GM21825 (cell line): Measurements from ENCODE around the gene ULK4.
"Not testable (repeated sequence)": the region's sequence is repeated elsewhere in the genome, so short reads cannot be mapped to it uniquely, and the experiment has no call there.

Source experiments
- ATAC-seq: cut with Tn5 transposase; IDR thresholded peaks from one replicate; pipeline ENCODE4 v1.9.1; 2021; ENCODE audit warnings: mild to moderate bottlenecking, moderate library complexity; ENCODE audit not compliant: unreplicated experiment

Gene ULK4

DNA sequence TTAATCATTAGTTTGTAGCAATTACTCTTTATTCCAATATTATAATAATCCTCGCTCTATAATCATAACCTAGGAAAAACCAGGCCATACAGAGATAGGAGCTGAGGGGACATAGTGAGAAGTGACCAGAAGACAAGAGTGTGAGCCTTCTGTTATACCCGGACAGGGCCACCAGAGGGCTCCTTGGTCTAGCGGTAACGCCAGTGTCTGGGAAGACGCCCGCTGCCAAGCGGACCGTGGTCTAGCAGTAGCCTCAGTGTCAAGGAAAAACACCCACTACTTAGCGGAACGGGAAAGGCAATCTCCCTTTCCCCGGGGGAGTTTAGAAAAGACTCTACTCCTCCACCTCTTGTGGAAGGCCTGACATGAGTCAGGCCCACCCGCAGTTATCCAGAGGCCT lies 266.1 kb downstream of the ULK4 start:
- ATAC-seq = not testable (repeated sequence)

DNA sequence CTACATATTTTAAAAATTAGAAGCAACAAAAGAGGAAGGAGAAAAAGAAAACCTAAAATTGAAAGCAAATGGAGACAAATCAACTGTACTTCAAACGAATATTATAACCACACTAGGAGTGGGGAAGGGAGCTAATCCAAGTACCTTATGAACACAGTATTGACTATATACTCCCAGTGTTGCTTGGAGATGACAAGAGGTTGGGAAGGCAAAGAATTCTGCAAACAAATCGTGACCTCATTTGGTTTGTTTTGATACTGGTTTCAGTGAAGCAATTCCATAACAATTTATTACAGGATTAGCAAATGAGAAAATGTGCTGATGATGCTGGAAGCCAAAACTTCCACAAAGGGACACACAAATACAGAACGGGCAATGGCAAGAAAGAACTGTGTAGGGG lies 268.1 kb downstream of the ULK4 start:
- ATAC-seq = no peak

- no peak for ATAC-seq
Measured at GRCh38 chr3:41690766-41691563, 270.9 kb downstream of the ULK4 start.

GRCh38 chr3:41688595-41689380 lies 273.1 kb downstream of the ULK4 start:
- no peak for ATAC-seq

GRCh38 chr3:41684797-41685735 lies 276.8 kb downstream of the ULK4 start:
- ATAC-seq = no peak

DNA sequence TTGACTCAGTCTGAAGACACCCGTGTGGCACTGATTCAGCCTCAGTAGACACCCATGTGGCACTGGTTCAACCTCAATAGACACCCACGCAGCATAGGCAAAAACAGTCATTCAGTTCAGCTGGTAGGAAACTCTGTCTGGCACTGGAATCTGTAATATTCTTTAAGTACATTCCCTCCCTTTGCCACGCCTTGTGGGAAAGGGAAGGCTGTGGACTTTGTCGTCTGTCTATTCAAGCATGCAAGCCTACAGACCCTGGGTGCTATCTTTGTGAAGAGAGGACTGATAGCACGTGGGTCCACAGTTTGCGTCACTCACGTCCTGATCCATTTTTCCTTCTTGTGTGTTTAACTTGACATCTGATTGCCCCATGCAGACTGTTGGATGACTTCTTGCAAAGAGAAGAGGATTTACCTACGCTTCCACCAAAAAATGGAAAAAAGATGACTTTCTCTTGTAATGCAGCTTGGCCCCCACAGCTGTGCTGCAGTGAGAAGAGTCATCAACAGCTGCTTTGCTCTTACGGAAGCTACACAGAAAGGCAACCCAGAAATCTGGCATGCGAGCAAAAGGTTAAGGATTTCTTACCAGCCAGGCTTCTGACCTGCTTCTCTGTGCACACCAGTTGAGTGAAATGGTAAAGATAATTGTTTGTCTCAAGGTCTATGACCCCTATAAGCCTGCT lies 278.1 kb downstream of the ULK4 start:
- ATAC-seq = no peak

GRCh38 chr3:41682996-41683395 lies 278.9 kb downstream of the ULK4 start:
- ATAC-seq = no peak

GRCh38 chr3:41682382-41682781 lies 279.5 kb downstream of the ULK4 start:
- ATAC-seq = no peak

GRCh38 chr3:41681479-41681878 lies 280.4 kb downstream of the ULK4 start:
- no peak for ATAC-seq

DNA sequence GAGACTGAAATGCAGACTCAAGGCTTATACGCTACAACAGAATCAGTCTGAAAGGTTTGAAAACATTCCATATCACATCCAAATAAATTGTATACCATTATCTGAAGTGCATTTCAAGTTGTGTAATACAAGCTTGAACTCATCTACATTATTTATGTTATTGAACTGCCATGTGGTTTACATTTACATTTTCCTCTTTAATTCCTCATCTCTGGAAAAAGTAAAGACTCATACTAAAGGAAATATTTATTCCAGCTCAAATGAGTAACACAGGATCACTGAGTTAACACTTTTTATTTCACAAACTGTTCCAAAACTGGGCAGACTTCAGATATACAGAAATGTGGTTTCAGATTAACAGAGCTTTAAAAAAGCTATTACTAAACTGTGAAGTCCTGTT lies 282.5 kb downstream of the ULK4 start:
- no peak for ATAC-seq

- not testable (repeated sequence) for ATAC-seq
Measured at GRCh38 chr3:41675102-41675501, 286.8 kb downstream of the ULK4 start.

GRCh38 chr3:41674449-41674848 lies 287.5 kb downstream of the ULK4 start:
- ATAC-seq = no peak

GRCh38 chr3:41673650-41674049 lies 288.3 kb downstream of the ULK4 start:
- ATAC-seq = no peak

DNA sequence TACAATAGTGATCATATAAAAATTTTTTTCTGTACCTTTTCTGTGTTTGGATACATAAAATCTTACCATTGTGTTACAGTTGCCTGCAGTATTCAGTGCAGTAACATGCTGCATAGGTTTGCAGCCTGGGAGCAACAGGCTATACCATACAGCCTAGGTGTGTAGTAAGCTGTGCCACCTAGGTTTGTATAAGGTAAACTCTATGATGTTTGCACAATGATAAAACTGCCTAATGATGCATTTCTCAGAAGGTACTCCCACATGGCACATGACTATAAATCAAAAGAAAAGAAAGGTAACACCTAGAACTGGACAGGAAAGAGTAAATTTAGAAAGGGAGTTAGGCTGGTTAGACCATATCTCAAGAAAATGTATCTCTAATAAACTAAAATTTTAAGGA lies 293.5 kb downstream of the ULK4 start:
- no peak for ATAC-seq

GRCh38 chr3:41662288-41662687 lies 299.6 kb downstream of the ULK4 start:
- no peak for ATAC-seq

- no peak for ATAC-seq
Measured at GRCh38 chr3:41661796-41662195, 300.1 kb downstream of the ULK4 start.

DNA sequence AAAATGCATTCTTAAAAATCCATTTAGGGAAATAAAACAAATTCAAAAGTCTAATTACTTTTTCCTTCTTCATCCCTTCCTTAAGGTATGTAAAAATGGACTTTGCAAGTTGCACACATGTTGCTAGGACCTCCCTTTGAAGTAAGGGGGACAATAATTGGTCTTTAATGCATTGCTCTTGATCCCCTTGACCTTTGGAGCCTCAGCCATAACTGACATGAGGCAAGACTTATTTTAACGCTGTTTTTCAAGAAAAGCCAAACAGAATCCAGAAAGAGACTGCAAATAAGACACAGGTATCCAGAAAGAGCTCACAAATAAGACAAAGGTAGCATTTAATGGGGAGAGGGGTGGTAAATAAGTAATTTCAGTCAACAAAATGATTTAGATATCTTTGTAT lies 301.4 kb downstream of the ULK4 start:
- no peak for ATAC-seq

DNA sequence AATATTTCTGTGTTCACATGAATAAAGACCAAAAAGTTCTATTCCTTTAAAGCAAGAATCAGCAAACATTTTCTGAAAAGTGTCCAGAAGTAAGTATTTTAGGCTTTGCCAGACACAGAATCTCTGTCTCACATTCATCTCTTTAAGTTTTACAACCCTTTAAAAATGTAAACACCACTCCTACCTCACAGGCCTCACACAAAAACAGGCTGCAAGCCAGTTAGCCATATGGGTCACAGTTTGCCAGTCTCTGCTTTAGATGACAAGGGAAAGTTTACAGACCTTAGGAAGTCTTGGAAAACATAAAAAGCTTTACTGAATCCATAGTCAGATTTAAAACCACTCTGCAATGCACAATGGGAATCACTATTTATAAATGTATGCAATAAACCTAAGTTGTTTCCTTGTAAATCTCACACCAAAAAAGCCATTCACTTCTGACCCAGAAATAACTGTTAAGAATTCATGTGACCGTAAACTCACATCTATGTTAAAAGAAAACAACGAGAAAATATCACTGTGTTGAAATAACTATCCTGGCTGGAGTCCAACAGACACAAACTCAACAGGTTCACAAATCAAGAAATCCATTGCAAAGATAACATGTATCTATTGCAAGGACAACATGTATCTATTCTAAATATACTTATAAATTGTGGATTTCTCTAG lies 308.2 kb downstream of the ULK4 start:
- ATAC-seq = no peak

DNA sequence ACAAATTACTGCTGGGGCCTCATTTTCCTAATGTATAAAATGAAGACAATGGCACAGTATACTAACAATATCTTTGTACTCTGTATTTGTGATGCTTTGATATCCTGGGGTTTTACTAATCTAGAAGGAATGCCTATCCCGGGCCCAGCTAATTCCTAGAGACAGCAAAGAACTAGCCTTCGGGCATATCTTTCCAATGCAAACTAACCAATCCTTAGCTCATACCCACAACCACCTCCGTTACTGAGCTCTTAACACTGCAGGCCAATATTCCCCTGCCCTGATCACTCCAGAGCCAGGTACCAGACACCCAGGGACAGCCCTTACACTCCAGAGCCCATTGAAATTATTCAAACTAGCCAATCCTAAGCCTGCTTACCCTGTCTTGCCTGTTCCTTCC lies 309.0 kb downstream of the ULK4 start:
- ATAC-seq = no peak

GRCh38 chr3:41652506-41652905 lies 309.4 kb downstream of the ULK4 start:
- no peak for ATAC-seq
